Vagina (tissue), 2 donors: Measurements from ENCODE around the gene PRC1. TPM values are rescaled to one million over a fixed set of nuclear protein-coding genes. Genes with fewer than 3 reads are reported as not detected.

ENCODE experiments used
- DNase-seq, 2 donors: peaks; one replicate each; pipeline ENCODE4 v3.0.0-alpha.2; 2017; ENCODE audit errors: extremely low spot score in 2 of 2
- H3K27ac ChIP-seq: fragments of 200-600 bp; sonication (generic); one replicate; pipeline ENCODE4 v1.5.1; 2019
- H3K27me3 ChIP-seq: fragments of 200-600 bp; sonication (generic); one replicate; pipeline ENCODE4 v1.5.1; 2019
- H3K36me3 ChIP-seq, 2 donors: fragments of 200-600 bp; sonication (generic); one replicate each; pipeline ENCODE4 v1.5.1; 2017 to 2019
- H3K4me1 ChIP-seq: fragments of 200-600 bp; sonication (generic); one replicate; pipeline ENCODE4 v1.5.1; 2019
- H3K4me3 ChIP-seq, 2 donors: fragments of 200-600 bp; sonication (generic); 1 replicate in 1 of 2; 2 replicates in 1 of 2; pipeline ENCODE4 v1.5.1; 2016 to 2019
- H3K9me3 ChIP-seq: fragments of 200-600 bp; sonication (generic); one replicate; pipeline ENCODE4 v1.5.1; 2019
- POLR2A ChIP-seq, 2 donors: fragments of 450-650 bp; IDR thresholded peaks; one replicate each; pipeline ENCODE4 v1.6.1; 2017; ENCODE audit warnings: antibody characterized with exemption in 2 of 2, mild to moderate bottlenecking in 2 of 2, moderate library complexity in 2 of 2
- POLR2AphosphoS5 ChIP-seq, 2 donors: sonication (generic); formaldehyde crosslinking; IDR thresholded peaks; one replicate each; pipeline ENCODE4 v1.9.0; 2017; ENCODE audit warnings: antibody characterized with exemption in 2 of 2, mild to moderate bottlenecking in 2 of 2, low read depth in 1 of 2; ENCODE audit not compliant: insufficient read depth in 1 of 2
- intact Hi-C: fragments of 100-400 bp; cut with DNase I; formaldehyde crosslinking; loops from one replicate; pipeline ENCODE4 v1.15.1; 2023
- total RNA-seq: library from RNA; depleted of rRNA; stranded (reverse); fragments of >200 nt; gene quantifications from one replicate; pipeline ENCODE4 v1.2.3, GENCODE V29; 2016
- TF ChIP-seq, protein P1 (sequence below), 3 experiments: fragments of 450-650 bp in 2 of 3; fragments of 200-600 bp in 1 of 3; sonication (generic) in 1 of 3; IDR thresholded peaks; one replicate each; pipeline ENCODE4 v1.5.1; 2017 to 2019; ENCODE audit warnings: antibody characterized with exemption in 3 of 3, mild to moderate bottlenecking in 2 of 3, moderate library complexity in 2 of 3

The PRC1 gene
- total RNA-seq, 1 donor from 2014 or later, result 29.7 TPM

GRCh38 chr15:90957031-90957790, 37.1 kb downstream of the PRC1 start:
- DNase-seq, result no peak
- H3K27me3 ChIP-seq, result no peaks in the 10 kb centered on the region
- no peaks in the 10 kb centered on the region for H3K9me3 ChIP-seq
- H3K36me3 ChIP-seq, result peaks cover 0 to 24% of the 10 kb centered on the region in 2 donors
- intact Hi-C loops, result no loop called here
- H3K4me1 ChIP-seq, result peaks cover 27% of the 10 kb centered on the region
- H3K27ac ChIP-seq, result peak overlapping the region; percentile 76
- TF ChIP-seq, protein P1, sequence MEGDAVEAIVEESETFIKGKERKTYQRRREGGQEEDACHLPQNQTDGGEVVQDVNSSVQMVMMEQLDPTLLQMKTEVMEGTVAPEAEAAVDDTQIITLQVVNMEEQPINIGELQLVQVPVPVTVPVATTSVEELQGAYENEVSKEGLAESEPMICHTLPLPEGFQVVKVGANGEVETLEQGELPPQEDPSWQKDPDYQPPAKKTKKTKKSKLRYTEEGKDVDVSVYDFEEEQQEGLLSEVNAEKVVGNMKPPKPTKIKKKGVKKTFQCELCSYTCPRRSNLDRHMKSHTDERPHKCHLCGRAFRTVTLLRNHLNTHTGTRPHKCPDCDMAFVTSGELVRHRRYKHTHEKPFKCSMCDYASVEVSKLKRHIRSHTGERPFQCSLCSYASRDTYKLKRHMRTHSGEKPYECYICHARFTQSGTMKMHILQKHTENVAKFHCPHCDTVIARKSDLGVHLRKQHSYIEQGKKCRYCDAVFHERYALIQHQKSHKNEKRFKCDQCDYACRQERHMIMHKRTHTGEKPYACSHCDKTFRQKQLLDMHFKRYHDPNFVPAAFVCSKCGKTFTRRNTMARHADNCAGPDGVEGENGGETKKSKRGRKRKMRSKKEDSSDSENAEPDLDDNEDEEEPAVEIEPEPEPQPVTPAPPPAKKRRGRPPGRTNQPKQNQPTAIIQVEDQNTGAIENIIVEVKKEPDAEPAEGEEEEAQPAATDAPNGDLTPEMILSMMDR (IDR thresholded peaks at IDR 0.05), result no peak
- TF ChIP-seq POLR2AphosphoS5 (IDR thresholded peaks at IDR 0.05; ENCODE audit: insufficient read depth in 1 of 2, low read depth in 1 of 2) (no peak), POLR2A (IDR thresholded peaks at IDR 0.05) (no peak)
- peak overlapping the region; percentile 70 to 75 for H3K4me3 ChIP-seq

DNA sequence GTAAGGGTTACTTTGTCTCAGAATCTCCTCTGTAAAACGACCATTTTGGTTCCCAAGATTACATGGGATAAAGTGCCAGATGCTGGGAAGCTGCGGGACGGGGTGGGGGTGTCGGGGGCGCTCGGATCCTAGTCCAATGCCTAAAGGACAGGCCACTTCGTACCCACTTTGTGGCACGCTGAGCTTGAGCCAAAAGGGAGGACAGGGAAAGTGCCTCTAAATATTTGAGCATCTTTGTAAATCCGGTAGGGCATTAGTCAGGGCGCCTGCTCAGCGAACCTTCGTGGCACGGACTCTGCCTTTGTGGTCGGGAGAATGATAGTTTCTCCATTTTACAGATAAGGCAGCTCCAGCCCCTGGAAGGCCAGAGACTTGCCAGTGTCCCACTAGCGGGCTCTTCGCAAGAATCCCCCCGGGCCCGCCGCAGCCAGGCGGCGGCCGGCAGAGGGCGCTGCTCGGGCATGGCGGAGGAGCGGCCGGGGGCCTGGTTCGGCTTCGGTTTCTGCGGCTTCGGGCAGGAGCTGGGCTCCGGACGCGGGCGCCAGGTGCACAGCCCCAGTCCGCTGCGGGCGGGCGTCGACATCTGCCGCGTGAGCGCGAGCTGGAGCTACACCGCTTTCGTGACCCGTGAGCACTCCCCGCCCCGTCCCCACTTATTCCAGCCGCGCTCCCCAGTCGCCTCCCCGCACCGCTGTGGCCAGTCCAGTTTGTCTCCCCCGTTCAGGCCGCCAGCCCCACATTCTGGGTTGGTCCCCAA, 37.9 kb downstream of the PRC1 start:
- intact Hi-C loops, result no loop called here
- Histone ChIP-seq H3K4me1 (peaks cover 27% of the 10 kb centered on the region), H3K27ac (peak overlapping the region; percentile 76), H3K36me3 (peaks cover 0 to 26% of the 10 kb centered on the region in 2 donors), H3K27me3 (no peaks in the 10 kb centered on the region), H3K4me3 (peak overlapping the region; percentile 70 to 75), H3K9me3 (no peaks in the 10 kb centered on the region)
- TF ChIP-seq POLR2AphosphoS5 (IDR thresholded peaks at IDR 0.05; ENCODE audit: insufficient read depth in 1 of 2, low read depth in 1 of 2) (no peak), POLR2A (IDR thresholded peaks at IDR 0.05) (no peak)
- TF ChIP-seq, protein P1 (IDR thresholded peaks at IDR 0.05), result peak; percentile 82 to 94 (median 83)
- DNase-seq, result no peak

DNA sequence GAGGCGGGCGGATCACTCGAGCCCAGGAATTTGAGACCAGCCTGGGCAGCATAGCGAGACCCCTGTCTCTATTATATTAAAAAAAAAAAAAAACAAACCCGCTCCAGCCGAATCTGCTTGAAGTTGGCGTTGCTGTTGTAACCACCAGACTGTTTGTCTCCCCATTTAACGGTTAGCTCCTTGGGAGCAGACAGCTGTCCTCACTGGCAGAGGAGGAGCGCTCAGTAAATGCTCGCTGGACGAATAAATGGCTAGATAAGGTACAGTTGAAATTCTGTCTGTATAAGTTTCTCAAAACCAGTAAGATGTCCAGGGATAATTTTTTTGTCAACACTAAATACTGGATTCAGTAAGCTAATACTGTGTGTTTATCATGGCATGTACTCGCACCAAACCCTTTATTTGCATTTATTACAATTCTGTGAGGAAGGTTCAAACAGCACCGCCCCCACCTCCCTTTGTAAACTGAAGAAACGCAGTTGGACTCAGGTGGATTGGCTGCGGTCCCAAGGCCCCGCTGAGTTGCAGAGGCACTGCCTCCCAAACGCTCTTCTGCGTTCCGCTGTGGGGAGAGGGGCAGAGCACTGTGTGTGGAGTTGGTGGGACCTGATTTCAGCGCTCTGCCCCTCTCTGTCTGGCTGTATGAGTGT, 38.6 kb downstream of the PRC1 start:
- H3K27me3 ChIP-seq, result no peaks in the 10 kb centered on the region
- H3K4me1 ChIP-seq, result peaks cover 27% of the 10 kb centered on the region
- no peak for DNase-seq
- H3K27ac ChIP-seq, result no peak overlapping the region
- no peaks in the 10 kb centered on the region for H3K9me3 ChIP-seq
- intact Hi-C loops, result no loop called here
- TF ChIP-seq POLR2AphosphoS5 (IDR thresholded peaks at IDR 0.05; ENCODE audit: insufficient read depth in 1 of 2, low read depth in 1 of 2) (no peak), POLR2A (IDR thresholded peaks at IDR 0.05) (no peak)
- TF ChIP-seq, protein P1 (IDR thresholded peaks at IDR 0.05), result no peak
- peaks cover 0 to 27% of the 10 kb centered on the region in 2 donors for H3K36me3 ChIP-seq
- H3K4me3 ChIP-seq, result peak overlapping the region; percentile 85 to 95

GRCh38 chr15:90954712-90955623, 39.4 kb downstream of the PRC1 start, which contains the start of gene RCCD1:
RCCD1 (plus strand) TSS chr15:90954884; CDS start chr15:90956735, 1,851 bp downstream.
- intact Hi-C loops, result no loop called here

More at GRCh38 chr15:90954712-90955623, 39.4 kb downstream of the PRC1 start, which contains the start of gene RCCD1:
- H3K4me1 ChIP-seq, result peaks cover 27% of the 10 kb centered on the region
- DNase-seq, result peak in 1 of 2 donors; percentile 97
- peak within 1 kb of the TSS; percentile 81 for H3K27ac ChIP-seq
- H3K4me3 ChIP-seq, result peak within 1 kb of the TSS; percentile 85 to 95
- TF ChIP-seq POLR2AphosphoS5 (IDR thresholded peaks at IDR 0.05; ENCODE audit: insufficient read depth in 1 of 2, low read depth in 1 of 2) (peak; percentile 49 to 93), POLR2A (IDR thresholded peaks at IDR 0.05) (peak in 1 of 2 donors; percentile 31)
- TF ChIP-seq, protein P1 (IDR thresholded peaks at IDR 0.05), result no peak
- H3K36me3 ChIP-seq, result peaks cover 0 to 33% of the 10 kb centered on the region in 2 donors
- no peaks in the 10 kb centered on the region for H3K9me3 ChIP-seq
- H3K27me3 ChIP-seq, result no peaks in the 10 kb centered on the region
